Measurements from ENCODE around the gene MAG.

Gene MAG

DNA sequence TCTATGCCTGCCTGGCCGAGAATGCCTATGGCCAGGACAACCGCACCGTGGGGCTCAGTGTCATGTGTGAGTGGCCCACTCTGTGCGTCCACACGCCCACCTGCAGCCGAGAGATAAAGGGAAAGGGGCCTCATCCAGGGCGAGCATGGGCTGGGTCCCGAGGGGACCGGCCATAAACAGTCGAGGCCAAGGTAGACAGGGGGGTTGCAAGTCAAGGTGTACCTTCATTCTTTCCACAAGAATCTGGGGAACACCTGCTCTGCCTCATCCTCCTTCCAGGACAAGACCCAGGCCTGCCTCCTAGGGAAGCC is 8.3 kb downstream of the MAG start:
- Histone ChIP-seq H3K36me3 (ENCODE audit: control insufficient read depth, insufficient read depth, low read length) (no peaks in the 10 kb centered on the region), H3K27ac (ENCODE audit: insufficient read depth, low read depth, low read length, poor library complexity, severe bottlenecking) (no peak overlapping the region)
- WGBS, 2 experiments = 94 to 96% methylated on average over 10 of the region's 10 CpGs

DNA sequence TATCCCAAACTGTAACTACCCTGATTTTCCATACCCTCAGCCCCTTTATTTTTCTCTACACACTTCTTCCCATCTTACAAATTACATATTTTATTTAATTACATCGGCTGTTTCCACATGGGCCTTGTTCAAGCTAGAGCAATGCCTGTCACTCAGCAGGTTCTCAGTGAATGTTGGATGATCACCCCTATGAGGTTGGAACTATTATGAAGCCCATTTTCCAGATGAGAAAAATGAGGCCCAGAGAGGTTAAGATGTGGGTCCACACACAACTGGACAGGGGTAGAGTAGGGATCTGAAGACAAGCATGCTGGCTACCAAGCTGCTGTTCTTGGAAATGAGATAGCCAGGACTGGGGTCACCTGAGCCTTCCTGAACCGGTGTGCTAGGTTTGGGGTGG is 10.0 kb downstream of the MAG start:
- no peaks in the 10 kb centered on the region for H3K4me1 ChIP-seq (ENCODE audit: control insufficient read depth, insufficient read depth, low read length)
- no peaks in the 10 kb centered on the region for H3K36me3 ChIP-seq (ENCODE audit: control insufficient read depth, insufficient read depth, low read length)
- H3K27me3 ChIP-seq (ENCODE audit: control insufficient read depth, insufficient read depth, low read length, poor library complexity, severe bottlenecking) = no peaks in the 10 kb centered on the region
- no peak overlapping the region for H3K27ac ChIP-seq (ENCODE audit: insufficient read depth, low read depth, low read length, poor library complexity, severe bottlenecking)
- no peak overlapping the region for H3K4me3 ChIP-seq (ENCODE audit: insufficient read depth, low read depth, low read length)
- H3K9me3 ChIP-seq (ENCODE audit: control insufficient read depth, low read length) = no peaks in the 10 kb centered on the region
- WGBS, 2 experiments = 92 to 100% methylated on average over 2 of the region's 2 CpGs

More for the DNA sequence above, 8.3 kb downstream of the MAG start:
- Histone ChIP-seq H3K4me1 (ENCODE audit: control insufficient read depth, insufficient read depth, low read length) (no peaks in the 10 kb centered on the region), H3K4me3 (ENCODE audit: insufficient read depth, low read depth, low read length) (no peak overlapping the region), H3K9me3 (ENCODE audit: control insufficient read depth, low read length) (no peaks in the 10 kb centered on the region), H3K27me3 (ENCODE audit: control insufficient read depth, insufficient read depth, low read length, poor library complexity, severe bottlenecking) (no peaks in the 10 kb centered on the region)

DNA sequence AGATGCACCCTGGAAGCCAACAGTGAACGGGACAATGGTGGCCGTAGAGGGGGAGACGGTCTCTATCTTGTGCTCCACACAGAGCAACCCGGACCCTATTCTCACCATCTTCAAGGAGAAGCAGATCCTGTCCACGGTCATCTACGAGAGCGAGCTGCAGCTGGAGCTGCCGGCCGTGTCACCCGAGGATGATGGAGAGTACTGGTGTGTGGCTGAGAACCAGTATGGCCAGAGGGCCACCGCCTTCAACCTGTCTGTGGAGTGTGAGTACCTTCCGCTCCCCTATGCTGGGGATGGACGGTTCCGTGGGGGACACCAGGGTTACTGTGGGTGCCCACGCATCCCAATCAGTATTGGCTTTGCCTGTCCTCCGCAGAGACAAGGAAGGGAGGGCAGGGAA is 10.5 kb downstream of the MAG start:
- no peaks in the 10 kb centered on the region for H3K27me3 ChIP-seq (ENCODE audit: control insufficient read depth, insufficient read depth, low read length, poor library complexity, severe bottlenecking)
- H3K4me1 ChIP-seq (ENCODE audit: control insufficient read depth, insufficient read depth, low read length) = no peaks in the 10 kb centered on the region
- WGBS, 2 experiments = 88 to 89% methylated on average over 16 of the region's 16 CpGs
- no peaks in the 10 kb centered on the region for H3K36me3 ChIP-seq (ENCODE audit: control insufficient read depth, insufficient read depth, low read length)
- H3K27ac ChIP-seq (ENCODE audit: insufficient read depth, low read depth, low read length, poor library complexity, severe bottlenecking) = no peak overlapping the region
- H3K4me3 ChIP-seq (ENCODE audit: insufficient read depth, low read depth, low read length) = no peak overlapping the region
- H3K9me3 ChIP-seq (ENCODE audit: control insufficient read depth, low read length) = no peaks in the 10 kb centered on the region

DNA sequence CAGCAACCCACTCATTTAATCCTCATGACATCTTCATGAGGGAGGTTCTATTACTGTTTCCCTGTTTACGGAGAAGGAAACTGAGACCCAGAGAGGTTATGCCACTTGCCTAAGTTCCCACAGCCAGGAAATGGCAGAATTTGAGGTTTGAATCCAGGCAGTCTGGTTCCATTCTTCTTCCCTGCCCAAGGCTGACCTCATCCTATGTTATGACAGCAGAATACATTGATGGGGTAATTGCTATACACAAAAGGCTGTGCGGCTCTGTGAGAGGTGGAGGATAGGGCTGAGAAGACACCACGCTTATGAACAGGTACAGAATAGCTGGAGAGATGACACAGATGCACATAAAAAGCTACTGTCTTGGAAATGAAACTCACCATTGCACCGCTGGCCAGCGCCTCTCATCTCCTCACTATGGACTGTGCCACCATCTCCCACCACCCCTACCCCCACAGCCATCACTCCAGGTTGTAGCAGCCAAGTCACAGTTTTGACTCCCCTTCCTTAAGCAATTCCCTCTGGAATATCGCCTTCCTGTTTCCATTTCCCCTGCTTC is 11.5 kb downstream of the MAG start:
- Histone ChIP-seq H3K9me3 (ENCODE audit: control insufficient read depth, low read length) (no peaks in the 10 kb centered on the region), H3K4me3 (ENCODE audit: insufficient read depth, low read depth, low read length) (no peak overlapping the region), H3K36me3 (ENCODE audit: control insufficient read depth, insufficient read depth, low read length) (no peaks in the 10 kb centered on the region), H3K27ac (ENCODE audit: insufficient read depth, low read depth, low read length, poor library complexity, severe bottlenecking) (no peak overlapping the region), H3K27me3 (ENCODE audit: control insufficient read depth, insufficient read depth, low read length, poor library complexity, severe bottlenecking) (no peaks in the 10 kb centered on the region), H3K4me1 (ENCODE audit: control insufficient read depth, insufficient read depth, low read length) (no peaks in the 10 kb centered on the region)
- 91 to 94% methylated on average over 6 of the region's 6 CpGs for WGBS, 2 experiments

DNA sequence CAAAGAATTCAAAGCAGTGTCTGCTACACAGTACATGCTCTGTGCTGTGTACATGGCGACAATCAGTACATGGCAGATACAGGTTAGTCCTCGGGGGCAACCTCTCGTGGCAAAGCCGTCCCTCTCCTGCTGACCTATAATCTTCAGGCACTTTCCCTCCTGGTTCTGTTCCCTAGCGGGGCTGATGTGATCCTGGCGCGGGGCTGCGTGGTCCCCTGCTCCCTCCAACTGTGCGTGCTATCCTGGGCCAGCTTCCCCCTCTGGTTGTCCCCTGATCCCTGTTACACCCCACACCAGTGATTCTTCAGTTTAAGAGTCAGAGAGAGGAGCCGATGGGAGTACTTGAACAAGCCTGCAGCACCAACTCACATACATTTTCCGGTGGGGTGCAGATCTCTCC is 12.1 kb downstream of the MAG start:
- 79 to 85% methylated on average over 11 of the region's 11 CpGs for WGBS, 2 experiments
- Histone ChIP-seq H3K4me1 (ENCODE audit: control insufficient read depth, insufficient read depth, low read length) (no peaks in the 10 kb centered on the region), H3K4me3 (ENCODE audit: insufficient read depth, low read depth, low read length) (no peak overlapping the region), H3K27me3 (ENCODE audit: control insufficient read depth, insufficient read depth, low read length, poor library complexity, severe bottlenecking) (no peaks in the 10 kb centered on the region), H3K27ac (ENCODE audit: insufficient read depth, low read depth, low read length, poor library complexity, severe bottlenecking) (no peak overlapping the region), H3K36me3 (ENCODE audit: control insufficient read depth, insufficient read depth, low read length) (no peaks in the 10 kb centered on the region), H3K9me3 (ENCODE audit: control insufficient read depth, low read length) (no peaks in the 10 kb centered on the region)

DNA sequence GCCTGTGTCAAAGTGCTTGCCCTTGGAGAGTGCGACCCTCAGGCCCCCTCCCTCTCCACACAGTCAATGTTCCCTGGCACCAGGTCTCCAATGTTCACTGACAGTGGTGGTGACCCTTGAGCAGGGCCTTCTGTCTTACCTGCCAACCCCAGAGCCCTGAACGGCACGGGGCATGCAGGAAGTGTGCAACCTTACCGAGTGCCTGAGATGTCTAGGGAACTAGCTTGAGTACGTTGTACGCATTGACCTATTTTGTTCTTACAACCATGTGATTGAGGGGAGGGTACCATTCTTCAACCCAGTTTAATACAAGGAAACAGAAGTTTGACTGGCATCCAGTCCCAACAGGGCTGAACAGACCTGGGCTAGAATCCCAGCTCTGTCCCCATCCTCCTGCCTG is 13.2 kb downstream of the MAG start:
- no peak overlapping the region for H3K27ac ChIP-seq (ENCODE audit: insufficient read depth, low read depth, low read length, poor library complexity, severe bottlenecking)
- H3K4me3 ChIP-seq (ENCODE audit: insufficient read depth, low read depth, low read length) = no peak overlapping the region
- no peaks in the 10 kb centered on the region for H3K27me3 ChIP-seq (ENCODE audit: control insufficient read depth, insufficient read depth, low read length, poor library complexity, severe bottlenecking)
- H3K36me3 ChIP-seq (ENCODE audit: control insufficient read depth, insufficient read depth, low read length) = no peaks in the 10 kb centered on the region
- no peaks in the 10 kb centered on the region for H3K4me1 ChIP-seq (ENCODE audit: control insufficient read depth, insufficient read depth, low read length)
- 92 to 93% methylated on average over 6 of the region's 6 CpGs for WGBS, 2 experiments
- H3K9me3 ChIP-seq (ENCODE audit: control insufficient read depth, low read length) = no peaks in the 10 kb centered on the region

DNA sequence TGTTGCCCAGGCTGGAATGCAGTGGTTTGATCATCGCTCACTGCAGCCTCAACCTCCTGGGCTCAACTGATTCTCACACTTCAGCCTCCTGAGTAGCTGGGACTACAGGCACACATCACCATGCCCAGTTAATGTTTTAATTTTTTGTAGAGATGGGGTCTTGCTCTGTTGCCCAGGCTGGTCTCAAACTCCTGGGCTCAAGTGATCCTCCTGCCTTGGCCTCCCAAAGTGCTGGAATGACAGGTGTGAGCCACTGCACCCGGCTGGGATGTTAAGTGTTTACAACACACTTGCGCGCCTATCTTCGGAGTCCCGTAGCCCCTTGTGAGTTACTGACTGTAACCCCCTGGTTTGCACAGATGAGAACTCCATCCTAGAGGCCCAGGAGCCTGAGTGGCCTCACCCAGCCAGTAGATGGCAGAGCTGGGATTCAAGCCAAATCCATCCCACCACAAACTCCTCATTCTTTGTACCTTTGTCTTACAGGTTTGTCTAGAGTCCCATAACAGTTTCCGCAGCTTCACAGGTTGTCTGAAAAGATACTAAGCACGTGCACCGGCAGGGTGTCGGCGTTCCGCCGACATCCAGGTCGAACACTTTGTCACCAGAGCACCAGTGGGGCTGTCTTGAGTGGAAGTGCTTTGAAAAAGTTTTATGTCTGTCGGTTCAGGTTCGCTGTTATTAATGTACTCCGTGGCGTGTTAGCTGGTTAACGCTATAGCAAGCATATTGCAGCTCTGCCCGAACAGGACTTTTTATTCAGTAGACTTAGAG is 14.7 kb downstream of the MAG start:
- H3K9me3 ChIP-seq (ENCODE audit: control insufficient read depth, low read length) = no peaks in the 10 kb centered on the region
- 91% methylated on average over 20 of the region's 20 CpGs for WGBS, 2 experiments
- no peak overlapping the region for H3K27ac ChIP-seq (ENCODE audit: insufficient read depth, low read depth, low read length, poor library complexity, severe bottlenecking)

DNA sequence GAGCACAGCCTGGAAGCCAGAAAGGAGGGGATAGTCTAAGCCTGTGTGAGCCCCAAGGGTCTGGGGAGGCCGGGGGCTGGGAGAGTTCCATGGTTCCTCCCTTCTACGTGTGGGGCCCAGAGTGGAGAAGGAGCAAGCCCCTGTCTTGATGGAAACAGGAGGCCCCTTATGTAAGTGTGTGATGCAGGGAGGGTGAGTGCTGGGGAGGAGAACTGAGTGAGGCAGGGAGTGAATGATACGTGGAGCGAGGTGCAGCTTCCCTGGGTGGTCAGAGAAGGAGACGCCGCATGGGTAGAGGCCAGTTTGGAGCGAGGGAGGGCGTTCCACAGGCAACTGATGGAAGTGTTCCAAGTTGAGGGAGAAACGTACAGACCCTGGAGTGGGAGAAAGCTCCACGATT is 16.0 kb downstream of the MAG start:
- 85 to 88% methylated on average over 10 of the region's 10 CpGs for whole genome bisulfite sequencing, 2 experiments
- Histone ChIP-seq H3K27me3 (ENCODE audit: control insufficient read depth, insufficient read depth, low read length, poor library complexity, severe bottlenecking) (no peaks in the 10 kb centered on the region), H3K36me3 (ENCODE audit: control insufficient read depth, insufficient read depth, low read length) (no peaks in the 10 kb centered on the region)

More for the DNA sequence above, 14.7 kb downstream of the MAG start:
- no peak overlapping the region for H3K4me3 ChIP-seq (ENCODE audit: insufficient read depth, low read depth, low read length)
- no peaks in the 10 kb centered on the region for H3K4me1 ChIP-seq (ENCODE audit: control insufficient read depth, insufficient read depth, low read length)
- no peaks in the 10 kb centered on the region for H3K27me3 ChIP-seq (ENCODE audit: control insufficient read depth, insufficient read depth, low read length, poor library complexity, severe bottlenecking)
- no peaks in the 10 kb centered on the region for H3K36me3 ChIP-seq (ENCODE audit: control insufficient read depth, insufficient read depth, low read length)

DNA sequence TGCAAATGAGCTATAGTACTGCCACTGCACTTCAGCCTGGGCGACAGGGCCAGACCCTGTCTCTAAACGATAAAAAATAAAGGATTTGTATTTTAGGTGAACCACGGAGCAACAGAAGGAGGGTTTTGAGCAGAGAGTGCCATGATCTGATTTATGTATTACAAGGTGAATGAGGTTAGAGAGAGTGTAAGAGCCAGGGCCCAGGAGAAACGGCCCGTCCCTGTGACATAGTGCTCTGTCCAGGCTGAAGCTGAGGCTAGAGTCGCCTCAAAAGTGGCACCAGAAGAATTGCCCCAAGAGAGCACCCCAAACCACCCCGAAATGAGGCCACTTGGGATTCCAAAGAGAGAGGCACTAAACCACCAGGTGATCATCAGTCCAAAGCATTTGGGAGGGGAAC is 16.9 kb downstream of the MAG start:
- Histone ChIP-seq H3K27ac (ENCODE audit: insufficient read depth, low read depth, low read length, poor library complexity, severe bottlenecking) (no peak overlapping the region), H3K9me3 (ENCODE audit: control insufficient read depth, low read length) (no peaks in the 10 kb centered on the region), H3K36me3 (ENCODE audit: control insufficient read depth, insufficient read depth, low read length) (no peaks in the 10 kb centered on the region), H3K4me1 (ENCODE audit: control insufficient read depth, insufficient read depth, low read length) (no peaks in the 10 kb centered on the region), H3K27me3 (ENCODE audit: control insufficient read depth, insufficient read depth, low read length, poor library complexity, severe bottlenecking) (no peaks in the 10 kb centered on the region), H3K4me3 (ENCODE audit: insufficient read depth, low read depth, low read length) (no peak overlapping the region)
- 78 to 79% methylated on average over 7 of the region's 7 CpGs for WGBS, 2 experiments

More for the DNA sequence above, 16.0 kb downstream of the MAG start:
- no peak overlapping the region for H3K4me3 ChIP-seq (ENCODE audit: insufficient read depth, low read depth, low read length)
- no peak overlapping the region for H3K27ac ChIP-seq (ENCODE audit: insufficient read depth, low read depth, low read length, poor library complexity, severe bottlenecking)
- no peaks in the 10 kb centered on the region for H3K9me3 ChIP-seq (ENCODE audit: control insufficient read depth, low read length)
- no peaks in the 10 kb centered on the region for H3K4me1 ChIP-seq (ENCODE audit: control insufficient read depth, insufficient read depth, low read length)

DNA sequence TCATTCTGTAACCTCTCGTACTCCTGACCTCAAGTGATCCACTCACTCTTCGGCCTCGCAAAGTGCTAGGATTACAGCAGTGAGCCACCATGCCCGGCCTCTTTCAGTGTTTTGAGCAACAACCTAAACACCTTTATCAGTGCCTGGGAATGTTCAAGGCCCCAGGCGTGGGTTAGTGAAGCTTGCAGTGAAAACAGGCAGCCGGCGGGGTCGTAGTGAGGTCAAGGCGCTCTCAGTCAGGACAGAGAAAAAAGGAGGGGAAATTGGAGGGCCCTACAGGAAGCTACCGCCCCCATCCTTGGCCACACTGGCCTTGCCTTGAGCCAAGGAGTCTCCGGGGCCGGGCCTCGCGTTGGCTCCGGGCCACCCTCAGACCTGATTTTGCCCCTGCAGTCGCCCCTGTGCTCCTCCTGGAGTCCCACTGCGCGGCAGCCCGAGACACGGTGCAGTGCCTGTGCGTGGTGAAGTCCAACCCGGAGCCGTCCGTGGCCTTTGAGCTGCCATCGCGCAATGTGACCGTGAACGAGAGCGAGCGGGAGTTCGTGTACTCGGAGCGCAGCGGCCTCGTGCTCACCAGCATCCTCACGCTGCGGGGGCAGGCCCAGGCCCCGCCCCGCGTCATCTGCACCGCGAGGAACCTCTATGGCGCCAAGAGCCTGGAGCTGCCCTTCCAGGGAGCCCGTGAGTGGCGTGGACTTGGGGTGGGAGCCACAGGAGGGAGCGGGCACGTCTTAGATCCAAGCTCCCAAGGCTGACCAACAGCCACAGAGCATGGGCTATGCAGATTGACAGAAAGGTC is 17.7 kb downstream of the MAG start:
- WGBS, 2 experiments = 90 to 92% methylated on average over 47 of the region's 47 CpGs

More for the DNA sequence above, 17.7 kb downstream of the MAG start:
- no peak overlapping the region for H3K27ac ChIP-seq (ENCODE audit: insufficient read depth, low read depth, low read length, poor library complexity, severe bottlenecking)
- H3K4me1 ChIP-seq (ENCODE audit: control insufficient read depth, insufficient read depth, low read length) = no peaks in the 10 kb centered on the region
- no peaks in the 10 kb centered on the region for H3K36me3 ChIP-seq (ENCODE audit: control insufficient read depth, insufficient read depth, low read length)
- H3K27me3 ChIP-seq (ENCODE audit: control insufficient read depth, insufficient read depth, low read length, poor library complexity, severe bottlenecking) = no peaks in the 10 kb centered on the region
- no peak overlapping the region for H3K4me3 ChIP-seq (ENCODE audit: insufficient read depth, low read depth, low read length)
- no peaks in the 10 kb centered on the region for H3K9me3 ChIP-seq (ENCODE audit: control insufficient read depth, low read length)

Data from ectodermal cell (in vitro differentiated cells).